GM12878 (cell line): ENCODE measurements around the gene ACACA. TPM values are rescaled to one million over a fixed set of nuclear protein-coding genes. Genes with fewer than 3 reads are reported as not detected.
A peak's percentile ranks its signal among the peaks of the same experiment; 100 is the strongest.

Source experiments
- ATAC-seq: fragments of 200-7000 bp; cut with Tn5 transposase; 3 replicates; pipeline ENCODE4 v1.9.1; 2020; ENCODE audit warnings: mild to moderate bottlenecking, moderate library complexity
- BruUV-seq: library from RNA; stranded (reverse); fragments of 400-500 nt; replicated peaks from 2 replicates; lab custom pipeline; 2021; lab: Mats Ljungman, UMichigan
- CTCF ChIA-PET: fragments of 300-600 bp; sonication (Branson Sonifier 250); formaldehyde crosslinking; extraction: SDS; loops from one replicate; lab custom pipeline; 2021; ENCODE audit warnings: inconsistent platforms; lab: Yijun Ruan, JAX
- POLR2A ChIA-PET: fragments of 350-600 bp; formaldehyde crosslinking; extraction: SDS; loops from one replicate; lab custom pipeline; 2021; ENCODE audit warnings: inconsistent platforms; lab: Charles Lee
- RAD21 ChIA-PET: fragments of 300-600 bp; sonication (Branson Sonifier 250); formaldehyde crosslinking; loops from one replicate; lab custom pipeline; 2023; ENCODE audit warnings: antibody characterized with exemption; ENCODE audit not compliant: unreplicated experiment; lab: Charles Lee
- SMC1A ChIA-PET: fragments of 300-600 bp; sonication (Branson Sonifier 250); formaldehyde crosslinking; loops from one replicate; lab custom pipeline; 2023; ENCODE audit not compliant: unreplicated experiment, uncharacterized antibody; lab: Charles Lee
- DNase-seq: peaks from one replicate; pipeline ENCODE4 v3.0.0-alpha.2; 2011; ENCODE audit warnings: low read depth, low spot score
- FAIRE-seq: peaks from 3 replicates; lab custom pipeline; 2011; peaks lifted over from hg19 to GRCh38; lab: Jason Lieb, UNC
- H2AFZ ChIP-seq: 2 replicates; pipeline ENCODE4 v1.6.0; 2011; ENCODE audit warnings: low read depth, low read length, control low read depth; ENCODE audit not compliant: control insufficient read depth
- H3K27ac ChIP-seq: 2 replicates; pipeline ENCODE4 v1.5.1; 2011; ENCODE audit warnings: control low read depth; ENCODE audit not compliant: control insufficient read depth, insufficient read depth
- H3K27me3 ChIP-seq, 2 experiments: replicated peaks in 1 of 2; 2 replicates each; pipeline versions ENCODE4 v1.6.0 to v1.6.1; 2011; ENCODE audit warnings: low read length in 1 of 2; ENCODE audit not compliant: control insufficient read depth in 2 of 2, insufficient read depth in 2 of 2
- H3K36me3 ChIP-seq, 2 experiments: 2 replicates each; pipeline ENCODE4 v1.5.1; 2011; ENCODE audit warnings: low read length in 1 of 2; ENCODE audit not compliant: control insufficient read depth in 2 of 2, insufficient read depth in 2 of 2
- H3K4me1 ChIP-seq: 2 replicates; pipeline ENCODE4 v1.6.1; 2011; ENCODE audit warnings: mild to moderate bottlenecking, low read length, moderate library complexity, mixed read lengths; ENCODE audit not compliant: control insufficient read depth, insufficient read depth
- H3K4me2 ChIP-seq: 2 replicates; pipeline ENCODE4 v1.6.0; 2011; ENCODE audit warnings: control low read depth; ENCODE audit not compliant: control insufficient read depth, insufficient read depth
- H3K4me3 ChIP-seq: fragments of 200-600 bp; sonication (generic); 2 replicates; pipeline ENCODE4 v1.5.1; 2016
- H3K79me2 ChIP-seq: 2 replicates; pipeline ENCODE4 v1.6.0; 2011; ENCODE audit warnings: low read length; ENCODE audit not compliant: control insufficient read depth, insufficient read depth
- H3K9ac ChIP-seq: 2 replicates; pipeline ENCODE4 v1.8.0; 2011; ENCODE audit warnings: low read length, control low read depth, mixed read lengths; ENCODE audit not compliant: control insufficient read depth, insufficient read depth
- H3K9me3 ChIP-seq: replicated peaks from 3 replicates; pipeline ENCODE4 v1.5.1; 2011; ENCODE audit warnings: mild to moderate bottlenecking, low read length; ENCODE audit not compliant: control insufficient read depth, insufficient read depth
- H4K20me1 ChIP-seq: 2 replicates; pipeline ENCODE4 v1.6.0; 2011; ENCODE audit not compliant: control insufficient read depth, insufficient read depth
- ATF7 ChIP-seq: fragments of 450-650 bp; IDR thresholded peaks from 2 replicates; pipeline ENCODE4 v1.6.1; 2016; ENCODE audit warnings: low read depth, mild to moderate bottlenecking
- BHLHE40 ChIP-seq, 2 experiments: fragments of 450-650 bp in 1 of 2; IDR thresholded peaks; 2 replicates each; pipeline ENCODE4 v1.6.1; 2011 to 2017; ENCODE audit warnings: low read depth in 2 of 2, borderline replicate concordance in 1 of 2, improper control_type of control experiment in 1 of 2, low read length in 1 of 2, mild to moderate bottlenecking in 1 of 2
- CBFB ChIP-seq: IDR thresholded peaks from 2 replicates; pipeline ENCODE4 v1.6.1; 2016; ENCODE audit warnings: antibody characterized with exemption, low read depth
- CTCF ChIP-seq, 3 experiments: IDR thresholded peaks in 2 of 3; conservative IDR thresholded peaks in 1 of 3; 2 replicates each; pipeline ENCODE4 v1.5.1; 2011; ENCODE audit warnings: low read depth in 3 of 3, low read length in 3 of 3, mild to moderate bottlenecking in 3 of 3, control low read depth in 2 of 3, moderate library complexity in 2 of 3, inconsistent platforms in 1 of 3, mixed read lengths in 1 of 3; ENCODE audit not compliant: control insufficient read depth in 2 of 3, insufficient read depth in 1 of 3; ENCODE audit errors: extremely low read depth in 1 of 3
- DPF2 ChIP-seq: fragments of 450-650 bp; IDR thresholded peaks from 2 replicates; pipeline ENCODE4 v1.6.1; 2017; ENCODE audit warnings: mild to moderate bottlenecking
- EGR1 ChIP-seq, 2 experiments: IDR thresholded peaks; 1 replicate in 1 of 2; 2 replicates in 1 of 2; pipeline ENCODE4 v1.6.1; 2011 to 2012; ENCODE audit warnings: low read depth in 2 of 2, low read length in 2 of 2, borderline replicate concordance in 1 of 2, mild to moderate bottlenecking in 1 of 2, moderate library complexity in 1 of 2
- FOXM1 ChIP-seq: IDR thresholded peaks from 2 replicates; pipeline ENCODE4 v1.6.1; 2012; ENCODE audit warnings: low read depth, mild to moderate bottlenecking, inconsistent platforms, low read length, moderate library complexity
- MEF2A ChIP-seq: IDR thresholded peaks from 2 replicates; pipeline ENCODE4 v1.6.1; 2011; ENCODE audit warnings: low read depth, mild to moderate bottlenecking, low read length, moderate library complexity; ENCODE audit not compliant: insufficient read depth
- NFYA ChIP-seq: IDR thresholded peaks from 2 replicates; pipeline ENCODE4 v1.6.1; 2011; ENCODE audit warnings: low read depth, mild to moderate bottlenecking, low read length, improper control_type of control experiment, borderline replicate concordance
- RAD21 ChIP-seq: IDR thresholded peaks from 2 replicates; pipeline ENCODE4 v1.6.1; 2011; ENCODE audit warnings: mild to moderate bottlenecking, low read depth, low read length, moderate library complexity; ENCODE audit not compliant: insufficient read depth
- RB1 ChIP-seq: fragments of 450-650 bp; formaldehyde crosslinking; IDR thresholded peaks from 2 replicates; pipeline ENCODE4 v1.6.1; 2017; ENCODE audit warnings: mild to moderate bottlenecking, borderline replicate concordance
- RBBP5 ChIP-seq: fragments of 200-600 bp; sonication (generic); conservative IDR thresholded peaks from 2 replicates; pipeline ENCODE4 v1.6.1; 2016
- REST ChIP-seq: IDR thresholded peaks from 2 replicates; pipeline ENCODE4 v1.6.1; 2012; ENCODE audit warnings: mild to moderate bottlenecking, low read depth, low read length
- SMC3 ChIP-seq: IDR thresholded peaks from 2 replicates; pipeline ENCODE4 v1.6.1; 2011; ENCODE audit warnings: low read length, improper control_type of control experiment, borderline replicate concordance
- YY1 ChIP-seq: IDR thresholded peaks from 2 replicates; pipeline ENCODE4 v1.6.1; 2011; ENCODE audit warnings: low read depth, mild to moderate bottlenecking, low read length
- WGBS: methylation state at CpG from one replicate; pipeline ENCODE4 v1.1.6; 2016; ENCODE audit warnings: low lambda C conversion rate; ENCODE audit not compliant: insufficient replicate concordance, insufficient coverage; ENCODE audit errors: missing lambda C conversion rate; 5-methylcytosine and 5-hydroxymethylcytosine counted together
- in situ Hi-C: fragments of 300-500 bp; cut with MboI; formaldehyde crosslinking; loops from 9 replicates; pipeline ENCODE4 v1.14.3; 2018; ENCODE audit warnings: mixed read lengths
- intact Hi-C: fragments of 100-400 bp; cut with micrococcal nuclease; formaldehyde crosslinking; loops from one replicate; pipeline ENCODE4 v1.14.2; 2022; ENCODE audit not compliant: unreplicated experiment
- polyA plus RNA-seq, 11 experiments: library from polyadenylated mRNA; depleted of rRNA in 4 of 11; unstranded in 6 of 11; stranded (reverse) in 5 of 11; fragments of >200 nt; fragmentation: Nextera tagmentation in 4 of 11; fragmentation: Illumina TruSeq in 1 of 11; extraction: Ambion mirVana in 4 of 11; extraction: Trizol in 1 of 11; gene quantifications; 1 replicate in 1 of 11; 2 replicates in 10 of 11; pipeline versions ENCODE4 v1.2.1 to v1.2.3, GENCODE V29; 2011 to 2016; ENCODE audit warnings: inconsistent platforms in 2 of 11, missing spikeins in 2 of 11, low read depth in 1 of 11
- total RNA-seq, 4 experiments: library from RNA; depleted of rRNA in 3 of 4; stranded (reverse); fragments of >200 nt in 3 of 4; fragmentation: Illumina TruSeq in 1 of 4; extraction: Trizol in 1 of 4; gene quantifications; 2 replicates each; pipeline versions ENCODE4 v1.2.1 to v1.2.3, GENCODE V29; 2013 to 2021
- TF ChIP-seq, protein P1 (sequence below): fragments of 450-650 bp; IDR thresholded peaks from 2 replicates; pipeline ENCODE4 v1.6.1; 2014; ENCODE audit warnings: mild to moderate bottlenecking

Gene ACACA
- total and polyA plus RNA-seq, 10 of the 15 experiments (the other 5 are each of a cell fraction or from before 2014, with no cell fraction given) = 12.9 to 74.2 (median 32.0) TPM

- Histone ChIP-seq H3K27ac (no peak overlapping the region), H3K9me3 (no peaks in the 10 kb centered on the region), H2AFZ (peak overlapping the region; percentile 33), H3K9ac (no peak overlapping the region), H3K27me3 (no peaks in the 10 kb centered on the region), H3K4me3 (no peak overlapping the region), H3K36me3 (no peaks in the 10 kb centered on the region), H4K20me1 (no peaks in the 10 kb centered on the region), H3K79me2 (no peaks in the 10 kb centered on the region), H3K4me2 (no peak overlapping the region), H3K4me1 (no peaks in the 10 kb centered on the region)
- ATAC-seq (peak; percentile 99), FAIRE-seq (no peak), DNase-seq (no peak)
- ChIA-PET RAD21 (interaction anchor here (0.6 to 7.1 kb wide), 37 partner anchors 9 to 772 kb away, joined by 3 to 81 read pairs (median 4); partner anchors contain the start of genes ACACA, MRM1, SYNRG and TADA2A), SMC1A (interaction anchor here (0.6 to 9.4 kb wide), 42 partner anchors 9 to 772 kb away, joined by 3 to 81 read pairs (median 4); no protein-coding TSS in a partner anchor), POLR2A (interaction anchor here (0.5 kb wide), 1 partner anchor 120 kb away, joined by 3 read pairs; no protein-coding TSS in a partner anchor), CTCF (interaction anchor here (0.6 to 8.2 kb wide), 65 partner anchors 8 to 788 kb away, joined by 3 to 187 read pairs (median 4); partner anchors contain the start of genes MRM1 and SYNRG)
- in situ Hi-C loops = no loop called here
- intact Hi-C loops = loop anchor here (1.0 to 5.0 kb wide), 3 partner anchors 24 to 746 kb away; partner anchors contain the start of gene DUSP14
- BruUV-seq = no TSS peak
- 0% methylated on average over 4 of the region's 4 CpGs for WGBS
- TF ChIP-seq EGR1 (IDR thresholded peaks at IDR 0.05; ENCODE audit: borderline replicate concordance in 1 of 2, low read depth in 2 of 2, low read length in 2 of 2) = no peak
- no peak for TF ChIP-seq DPF2
- peak; percentile 100 for TF ChIP-seq RAD21
- peak; percentile 59; the same call in 1 of the 2 replicates for TF ChIP-seq FOXM1
- TF ChIP-seq RBBP5 = no peak
- TF ChIP-seq, protein P1, sequence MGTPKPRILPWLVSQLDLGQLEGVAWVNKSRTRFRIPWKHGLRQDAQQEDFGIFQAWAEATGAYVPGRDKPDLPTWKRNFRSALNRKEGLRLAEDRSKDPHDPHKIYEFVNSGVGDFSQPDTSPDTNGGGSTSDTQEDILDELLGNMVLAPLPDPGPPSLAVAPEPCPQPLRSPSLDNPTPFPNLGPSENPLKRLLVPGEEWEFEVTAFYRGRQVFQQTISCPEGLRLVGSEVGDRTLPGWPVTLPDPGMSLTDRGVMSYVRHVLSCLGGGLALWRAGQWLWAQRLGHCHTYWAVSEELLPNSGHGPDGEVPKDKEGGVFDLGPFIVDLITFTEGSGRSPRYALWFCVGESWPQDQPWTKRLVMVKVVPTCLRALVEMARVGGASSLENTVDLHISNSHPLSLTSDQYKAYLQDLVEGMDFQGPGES = peak; percentile 19; the same call in 1 of the 2 replicates
- 0 out of 2 replicates have a peak, but pooled peaks have one; percentile 16 for TF ChIP-seq MEF2A
- no peak for TF ChIP-seq NFYA
- peak in 1 of 2 experiments; percentile 27; a peak in 1 of 4 replicates for TF ChIP-seq BHLHE40 (IDR thresholded peaks at IDR 0.05; ENCODE audit: borderline replicate concordance in 1 of 2, low read depth in 2 of 2, low read length in 1 of 2)
- no peak for TF ChIP-seq CBFB
- peak; percentile 99 for TF ChIP-seq SMC3
- peak; percentile 43; the same call in 1 of the 2 replicates for TF ChIP-seq ATF7
- peak; percentile 79 for TF ChIP-seq YY1
- peak; percentile 45; the same call in 1 of the 2 replicates for TF ChIP-seq RB1
- no peak for TF ChIP-seq REST
- TF ChIP-seq CTCF (IDR thresholded peaks at IDR 0.05 in 2 of 3, conservative IDR thresholded peaks at IDR 0.05 in 1 of 3; ENCODE audit: control insufficient read depth in 2 of 3, extremely low read depth in 1 of 3, insufficient read depth in 1 of 3, low read depth in 3 of 3, low read length in 3 of 3) = peak; percentile 99 to 100 (median 100); a peak in 5 of 6 replicates
Observed at GRCh38 chr17:37373530-37374159, 33.0 kb downstream of the ACACA start.
